ENCODE data around the gene MTG2. TPM values are rescaled to one million over a fixed set of nuclear protein-coding genes. Genes with fewer than 3 reads are reported as not detected.

Gene MTG2
- total RNA-seq, 2 donors from 2014 or later: 40.0 to 53.0 TPM

- TF ChIP-seq POLR2A (IDR thresholded peaks at IDR 0.05): no peak
- no peak for TF ChIP-seq POLR2AphosphoS5 (IDR thresholded peaks at IDR 0.05)
- no peak for TF ChIP-seq CTCF (IDR thresholded peaks at IDR 0.05)
- H3K9me3 ChIP-seq: no peaks in the 10 kb centered on the region
- H3K27me3 ChIP-seq (replicated peaks; ENCODE audit: insufficient read depth): no peaks in the 10 kb centered on the region
- 90% methylated on average over 11 of the region's 11 CpGs for WGBS
- H3K4me1 ChIP-seq (replicated peaks): no peaks in the 10 kb centered on the region
- H3K27ac ChIP-seq: no peak overlapping the region
- no peak overlapping the region for H3K4me3 ChIP-seq
- no peak for DNase-seq (ENCODE audit: low spot score)
- peaks cover 0 to 15% of the 10 kb centered on the region in 2 donors for H3K36me3 ChIP-seq
- intact Hi-C loops (cut with DNase I): loop anchor here (5.0 kb wide), 1 partner anchor 147 kb away; no protein-coding TSS in a partner anchor
These were observed 23.8 kb upstream of the MTG2 start for GRCh38 chr20:62159052-62159451.

GRCh38 chr20:62159839-62160238, 23.0 kb upstream of the MTG2 start:
- no peak overlapping the region for H3K27ac ChIP-seq
- H3K4me1 ChIP-seq (replicated peaks): no peaks in the 10 kb centered on the region
- H3K36me3 ChIP-seq: peaks cover 0 to 22% of the 10 kb centered on the region in 2 donors
- no peak overlapping the region for H3K4me3 ChIP-seq
- intact Hi-C loops (cut with DNase I): loop anchor here (5.0 kb wide), 1 partner anchor 148 kb away; no protein-coding TSS in a partner anchor
- TF ChIP-seq POLR2A (IDR thresholded peaks at IDR 0.05): no peak
- TF ChIP-seq POLR2AphosphoS5 (IDR thresholded peaks at IDR 0.05): no peak
- no peak for TF ChIP-seq CTCF (IDR thresholded peaks at IDR 0.05)
- 70% methylated on average over 14 of the region's 14 CpGs for WGBS
- DNase-seq (ENCODE audit: low spot score): no peak
- H3K9me3 ChIP-seq: no peaks in the 10 kb centered on the region
- H3K27me3 ChIP-seq (replicated peaks; ENCODE audit: insufficient read depth): no peaks in the 10 kb centered on the region

- no peak for DNase-seq (ENCODE audit: low spot score)
- no peak for TF ChIP-seq POLR2A (IDR thresholded peaks at IDR 0.05)
- no peak for TF ChIP-seq CTCF (IDR thresholded peaks at IDR 0.05)
- no peak for TF ChIP-seq POLR2AphosphoS5 (IDR thresholded peaks at IDR 0.05)
- H3K27me3 ChIP-seq (replicated peaks; ENCODE audit: insufficient read depth): no peaks in the 10 kb centered on the region
- no peaks in the 10 kb centered on the region for H3K4me1 ChIP-seq (replicated peaks)
- H3K27ac ChIP-seq: no peak overlapping the region
- no peak overlapping the region for H3K4me3 ChIP-seq
- H3K36me3 ChIP-seq: peaks cover 0 to 22% of the 10 kb centered on the region in 2 donors
- 93% methylated on average over 9 of the region's 9 CpGs for WGBS
- intact Hi-C loops (cut with DNase I): no loop called here
- no peaks in the 10 kb centered on the region for H3K9me3 ChIP-seq
These were observed 22.6 kb upstream of the MTG2 start for GRCh38 chr20:62160253-62160652.

GRCh38 chr20:62160876-62161275, 22.0 kb upstream of the MTG2 start:
- Histone ChIP-seq H3K36me3 (peaks cover 0 to 22% of the 10 kb centered on the region in 2 donors), H3K27ac (no peak overlapping the region), H3K4me3 (no peak overlapping the region), H3K9me3 (no peaks in the 10 kb centered on the region), H3K27me3 (replicated peaks; ENCODE audit: insufficient read depth) (no peaks in the 10 kb centered on the region), H3K4me1 (replicated peaks) (no peaks in the 10 kb centered on the region)
- intact Hi-C loops (cut with DNase I): no loop called here
- WGBS: 90% methylated on average over 17 of the region's 17 CpGs
- no peak for TF ChIP-seq POLR2A (IDR thresholded peaks at IDR 0.05)
- TF ChIP-seq CTCF (IDR thresholded peaks at IDR 0.05): no peak
- no peak for TF ChIP-seq POLR2AphosphoS5 (IDR thresholded peaks at IDR 0.05)
- DNase-seq (ENCODE audit: low spot score): no peak

- H3K27ac ChIP-seq: no peak overlapping the region
- no peaks in the 10 kb centered on the region for H3K27me3 ChIP-seq (replicated peaks; ENCODE audit: insufficient read depth)
- WGBS: 86% methylated on average over 16 of the region's 17 CpGs
- no peak overlapping the region for H3K4me3 ChIP-seq
- DNase-seq (ENCODE audit: low spot score): no peak
- peaks cover 0 to 22% of the 10 kb centered on the region in 2 donors for H3K36me3 ChIP-seq
- intact Hi-C loops (cut with DNase I): no loop called here
- no peaks in the 10 kb centered on the region for H3K4me1 ChIP-seq (replicated peaks)
- TF ChIP-seq CTCF (IDR thresholded peaks at IDR 0.05): no peak
- TF ChIP-seq POLR2A (IDR thresholded peaks at IDR 0.05): no peak
- no peak for TF ChIP-seq POLR2AphosphoS5 (IDR thresholded peaks at IDR 0.05)
- no peaks in the 10 kb centered on the region for H3K9me3 ChIP-seq
These were observed 21.5 kb upstream of the MTG2 start for GRCh38 chr20:62161347-62161746.
